Stomach (tissue), 4 donors: Measurements from ENCODE around the gene PSIP1.
"Not testable (repeated sequence)": the region's sequence is repeated elsewhere in the genome, so short reads cannot be mapped to it uniquely, and the experiment has no call there.

Source experiments
- POLR2A ChIP-seq, 4 donors: fragments of 450-650 bp; IDR thresholded peaks; one replicate each; pipeline ENCODE4 v1.6.1; 2016; ENCODE audit warnings: antibody characterized with exemption in 4 of 4, control low read depth in 2 of 4, mild to moderate bottlenecking in 1 of 4, moderate library complexity in 1 of 4
- POLR2AphosphoS5 ChIP-seq, 3 donors: sonication (generic); formaldehyde crosslinking; IDR thresholded peaks; one replicate each; pipeline ENCODE4 v1.6.1; 2016; ENCODE audit warnings: antibody characterized with exemption in 3 of 3
- TF ChIP-seq, protein P1 (sequence below), 7 experiments: fragments of 450-650 bp in 4 of 7; fragments of 200-600 bp in 3 of 7; sonication (generic) in 3 of 7; IDR thresholded peaks; one replicate each; pipeline ENCODE4 v1.5.1; 2016 to 2019; ENCODE audit warnings: antibody characterized with exemption in 7 of 7, control low read depth in 2 of 7, mild to moderate bottlenecking in 1 of 7

DNA sequence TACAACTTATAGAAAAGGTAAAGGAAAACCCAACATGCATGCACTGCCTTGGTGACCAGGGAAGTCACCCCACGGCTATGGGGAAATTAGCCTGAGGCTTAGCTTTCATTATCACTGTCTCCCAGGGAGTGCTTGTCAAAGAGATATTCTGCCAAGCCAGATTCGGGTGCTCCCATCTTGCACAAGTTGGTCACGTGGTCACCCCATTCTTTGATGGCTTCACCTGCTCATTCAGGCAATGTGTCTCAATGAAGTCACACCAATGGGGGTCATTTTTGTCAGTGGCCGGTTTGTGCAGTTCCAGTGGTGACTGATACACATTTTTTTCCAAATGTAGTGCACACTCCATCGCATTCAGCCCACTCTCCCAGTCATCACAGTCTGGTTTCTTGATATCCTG is 16.3 kb upstream of the PSIP1 start:
- not testable (repeated sequence) for TF ChIP-seq POLR2A, POLR2AphosphoS5 (IDR thresholded peaks at IDR 0.05)
- TF ChIP-seq, protein P1, sequence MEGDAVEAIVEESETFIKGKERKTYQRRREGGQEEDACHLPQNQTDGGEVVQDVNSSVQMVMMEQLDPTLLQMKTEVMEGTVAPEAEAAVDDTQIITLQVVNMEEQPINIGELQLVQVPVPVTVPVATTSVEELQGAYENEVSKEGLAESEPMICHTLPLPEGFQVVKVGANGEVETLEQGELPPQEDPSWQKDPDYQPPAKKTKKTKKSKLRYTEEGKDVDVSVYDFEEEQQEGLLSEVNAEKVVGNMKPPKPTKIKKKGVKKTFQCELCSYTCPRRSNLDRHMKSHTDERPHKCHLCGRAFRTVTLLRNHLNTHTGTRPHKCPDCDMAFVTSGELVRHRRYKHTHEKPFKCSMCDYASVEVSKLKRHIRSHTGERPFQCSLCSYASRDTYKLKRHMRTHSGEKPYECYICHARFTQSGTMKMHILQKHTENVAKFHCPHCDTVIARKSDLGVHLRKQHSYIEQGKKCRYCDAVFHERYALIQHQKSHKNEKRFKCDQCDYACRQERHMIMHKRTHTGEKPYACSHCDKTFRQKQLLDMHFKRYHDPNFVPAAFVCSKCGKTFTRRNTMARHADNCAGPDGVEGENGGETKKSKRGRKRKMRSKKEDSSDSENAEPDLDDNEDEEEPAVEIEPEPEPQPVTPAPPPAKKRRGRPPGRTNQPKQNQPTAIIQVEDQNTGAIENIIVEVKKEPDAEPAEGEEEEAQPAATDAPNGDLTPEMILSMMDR (IDR thresholded peaks at IDR 0.05) = not testable (repeated sequence)
